HG02642 (cell line): ENCODE measurements around the gene TMEFF1.

Source experiments
- ATAC-seq: cut with Tn5 transposase; IDR thresholded peaks from one replicate; pipeline ENCODE4 v1.9.1; 2021; ENCODE audit warnings: mild to moderate bottlenecking; ENCODE audit not compliant: unreplicated experiment, poor library complexity

Gene TMEFF1

DNA sequence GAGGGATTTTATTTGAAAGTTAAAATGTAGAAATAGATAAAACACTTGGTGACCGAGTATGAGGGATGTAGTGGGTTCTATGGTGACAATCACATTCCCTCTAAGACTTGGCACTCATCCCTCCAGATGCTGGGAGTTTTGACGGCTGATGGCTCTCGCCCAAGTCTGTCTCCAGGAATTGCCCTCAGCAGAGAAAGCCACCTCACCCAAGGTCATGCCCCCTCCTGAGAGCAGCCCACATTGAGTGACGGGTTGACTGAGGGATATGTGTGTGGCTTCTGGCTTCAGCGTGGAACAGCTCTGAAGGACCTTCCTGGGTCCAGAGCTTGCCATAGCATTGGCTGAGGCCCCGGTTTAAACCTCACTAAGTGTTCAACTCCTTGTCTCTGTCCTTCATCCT lies 124.3 kb downstream of the TMEFF1 start:
- no peak for ATAC-seq

DNA sequence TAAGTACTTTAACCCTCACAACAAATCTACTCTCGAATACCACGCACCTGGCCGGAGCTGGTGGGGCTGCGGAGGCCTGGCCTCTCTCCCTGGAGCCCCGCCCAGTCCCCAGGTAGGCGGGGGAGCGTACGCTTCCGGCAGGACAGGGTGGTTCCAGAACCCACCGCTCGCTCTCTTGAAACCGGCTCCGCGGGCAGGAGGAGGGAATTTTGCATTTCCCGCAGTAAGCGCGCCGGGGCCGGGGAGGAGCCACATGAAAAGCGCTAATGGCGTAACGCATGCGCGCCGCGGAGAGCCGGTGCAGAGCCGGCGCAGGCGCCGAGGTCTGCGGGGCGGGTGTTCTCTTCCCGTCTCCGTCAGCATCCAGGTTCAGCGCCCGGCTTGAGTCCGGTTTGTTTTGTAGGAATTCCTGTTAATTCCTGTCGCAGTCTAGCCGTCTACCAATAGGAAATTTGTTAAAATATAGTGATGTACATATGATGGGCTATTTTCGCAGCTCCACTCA lies 125.7 kb downstream of the TMEFF1 start:
- ATAC-seq, result peak; percentile 84

DNA sequence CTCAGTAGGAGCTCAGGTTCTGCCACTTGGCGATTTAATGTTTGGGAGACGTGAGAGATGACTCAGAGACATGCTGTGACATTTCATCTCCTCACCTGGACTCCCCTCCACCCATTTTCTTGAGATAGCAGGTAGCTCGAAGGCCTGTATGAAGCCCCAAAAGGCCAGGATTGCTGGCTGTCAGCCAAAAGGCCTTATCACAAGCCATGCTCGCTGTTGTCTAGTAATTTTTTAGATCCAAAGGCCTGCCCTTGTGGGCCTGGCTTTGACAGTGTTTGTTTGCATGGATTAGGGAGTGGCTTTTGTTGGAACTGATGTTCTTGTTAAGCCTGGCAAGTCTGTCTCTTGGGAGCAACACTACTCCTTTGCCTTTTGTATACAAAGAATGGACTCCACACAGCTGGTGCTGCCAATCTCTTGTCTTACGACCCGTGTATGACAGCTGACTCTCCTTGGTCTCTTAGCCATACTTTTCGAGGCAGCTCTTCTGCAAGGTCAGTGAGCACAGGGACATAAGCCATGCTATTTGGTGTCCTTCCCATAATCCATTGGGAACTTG lies 127.7 kb downstream of the TMEFF1 start:
- no peak for ATAC-seq

DNA sequence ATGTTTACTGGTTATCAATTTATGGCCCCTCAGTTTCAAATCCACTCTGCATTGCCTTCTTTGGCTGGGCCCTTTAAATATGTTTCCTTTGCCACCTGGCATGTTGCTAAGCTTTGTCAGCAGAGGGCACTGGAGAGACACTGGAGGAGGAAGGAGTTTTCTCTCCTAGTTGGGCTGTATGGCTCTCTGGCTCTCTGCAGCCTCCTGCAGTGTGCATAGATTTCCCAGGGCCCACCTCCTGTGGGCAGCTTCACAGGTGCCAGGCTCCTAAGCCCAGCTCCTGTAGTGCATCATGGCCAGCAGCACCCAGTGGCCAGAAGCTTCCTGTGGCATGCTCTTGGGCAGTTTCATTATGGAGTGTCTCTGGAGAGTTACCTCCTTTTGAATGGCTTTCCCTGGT lies 128.3 kb downstream of the TMEFF1 start:
- peak; percentile 53 for ATAC-seq

DNA sequence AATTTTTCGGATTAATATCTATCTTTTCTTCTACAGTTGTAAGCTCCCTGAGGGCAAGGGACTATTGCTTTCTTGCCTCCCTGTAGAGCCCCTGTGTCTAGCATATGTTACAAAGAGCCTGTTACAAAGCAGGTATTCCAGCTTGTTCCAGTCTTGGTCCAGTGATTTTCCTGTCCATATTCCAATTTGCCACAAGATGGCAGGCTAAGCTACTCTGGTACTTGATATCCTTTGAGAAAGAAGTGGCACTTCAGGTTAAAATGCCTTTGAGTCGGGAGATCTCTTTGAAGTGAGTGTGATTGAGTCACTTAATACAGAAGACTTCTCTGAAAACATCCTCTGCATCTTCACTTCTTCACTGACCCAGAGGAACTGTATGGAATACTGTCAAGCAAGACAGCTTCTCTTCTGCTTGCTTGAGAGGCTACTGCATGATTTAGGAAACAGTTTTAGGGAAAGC lies 129.4 kb downstream of the TMEFF1 start:
- ATAC-seq, result no peak

DNA sequence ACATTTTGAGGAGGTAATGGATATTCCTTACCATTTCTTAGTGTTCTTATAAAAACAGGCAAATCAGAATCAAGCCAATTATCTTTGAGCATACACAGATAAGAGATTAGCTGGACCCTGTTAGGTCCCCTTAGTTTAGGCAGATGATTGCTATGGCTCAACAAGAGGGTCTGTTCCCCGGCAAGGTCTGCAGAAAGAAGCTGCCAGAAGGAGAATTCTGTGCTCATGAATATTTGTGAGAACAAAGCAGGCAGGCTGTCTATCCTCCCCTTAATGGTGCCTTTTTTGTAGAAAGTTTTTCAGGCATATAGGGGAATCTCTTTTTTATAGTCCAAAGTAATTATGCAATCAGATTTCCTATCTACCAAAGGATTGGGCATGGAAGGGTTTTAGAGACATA lies 132.5 kb downstream of the TMEFF1 start:
- ATAC-seq, result no peak

DNA sequence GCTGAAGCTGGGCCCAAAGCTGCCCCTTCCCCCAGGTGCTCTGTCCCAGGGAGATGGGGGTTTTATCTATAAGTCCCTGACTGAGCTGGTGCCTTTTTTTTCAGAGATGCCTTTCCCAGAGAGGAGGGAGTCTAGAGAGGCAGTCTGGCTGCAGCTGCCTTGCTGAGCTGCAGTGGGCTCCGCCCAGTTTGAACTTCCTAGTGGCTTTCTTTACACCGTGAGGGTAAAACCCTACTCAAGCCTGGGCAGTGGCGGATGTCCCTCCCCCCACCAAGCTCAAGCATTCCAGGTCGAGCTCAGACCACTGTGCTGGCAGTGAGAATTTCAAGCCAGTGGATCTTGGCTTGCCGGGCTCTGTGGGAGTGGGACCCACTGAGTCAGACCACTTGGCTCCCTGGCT lies 146.2 kb downstream of the TMEFF1 start:
- ATAC-seq, result no peak

DNA sequence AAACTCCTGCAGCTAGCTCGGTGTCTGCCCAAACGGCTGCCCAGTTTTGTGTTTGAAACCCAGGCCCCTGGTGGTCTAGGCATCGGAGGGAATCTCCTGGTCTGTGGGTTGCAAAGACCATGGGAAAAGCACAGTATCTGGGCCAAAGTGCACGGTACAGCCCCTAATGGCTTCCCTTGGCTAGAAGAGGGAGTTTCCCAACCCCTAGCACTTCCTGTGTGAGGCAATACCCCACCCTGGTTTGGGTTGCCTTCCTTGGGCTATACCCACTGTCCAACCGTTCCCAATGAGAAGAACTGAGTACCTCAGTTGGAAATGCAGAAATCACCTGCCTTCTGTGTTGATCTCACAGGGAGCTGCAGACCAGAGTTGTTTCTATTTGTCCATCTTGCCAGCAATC lies 146.7 kb downstream of the TMEFF1 start:
- no peak for ATAC-seq

DNA sequence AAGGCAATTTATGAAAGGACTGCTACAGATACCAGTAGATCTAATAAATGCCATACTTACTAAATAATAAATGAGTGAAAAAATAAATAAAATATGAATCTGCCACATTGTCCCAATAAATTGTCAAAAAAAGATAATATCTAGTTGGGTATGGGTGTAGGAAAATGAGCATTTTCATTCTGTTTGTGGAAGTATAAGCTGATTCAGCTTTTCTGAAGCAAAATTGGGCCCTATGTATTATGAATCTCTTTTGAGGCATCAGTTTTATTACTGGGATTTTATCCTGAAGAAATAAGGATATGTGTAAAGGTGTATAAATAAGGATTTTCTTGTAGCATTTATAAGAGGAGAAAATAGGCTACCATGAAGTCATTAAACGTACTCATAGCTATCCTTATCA lies 151.0 kb downstream of the TMEFF1 start:
- no peak for ATAC-seq

DNA sequence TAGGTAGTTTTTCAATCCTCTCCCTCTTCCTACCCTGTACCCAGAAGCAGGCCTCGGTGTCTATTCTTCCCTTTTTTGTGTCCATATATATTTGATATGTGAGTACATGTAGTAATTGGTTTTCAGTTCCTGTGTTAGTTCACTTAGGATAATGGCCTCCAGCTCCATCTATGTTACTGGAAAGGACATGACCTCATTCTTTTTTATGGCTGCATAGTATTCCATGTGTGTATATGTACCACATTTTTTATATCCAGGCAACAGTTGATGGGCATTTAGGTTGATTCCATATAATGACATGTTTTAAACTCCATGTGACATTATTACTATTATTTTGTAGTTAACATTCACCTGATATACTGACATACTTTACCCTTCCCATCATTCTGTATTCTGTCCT lies 154.0 kb downstream of the TMEFF1 start:
- ATAC-seq, result no peak
